GM23248 (cell line): ENCODE results near the gene FHOD3. TPM values are rescaled to one million over a fixed set of nuclear protein-coding genes. Genes with fewer than 3 reads are reported as not detected.

Experiments used
- DNase-seq: peaks from one replicate; pipeline ENCODE4 v3.0.0-alpha.2; 2015
- H2AFZ ChIP-seq: fragments of 200-600 bp; sonication (generic); 2 replicates; pipeline ENCODE4 v1.6.1; 2016; ENCODE audit warnings: antibody characterized with exemption
- H3F3A ChIP-seq: fragments of 200-600 bp; sonication (generic); 2 replicates; pipeline ENCODE4 v1.6.1; 2016; ENCODE audit warnings: mild to moderate bottlenecking, antibody characterized with exemption, mixed run types; ENCODE audit not compliant: insufficient read depth
- H3K27ac ChIP-seq: fragments of 200-600 bp; sonication (generic); 2 replicates; pipeline ENCODE4 v1.5.1; 2016; ENCODE audit warnings: mild to moderate bottlenecking
- H3K27me3 ChIP-seq: fragments of 200-600 bp; sonication (generic); replicated peaks from 2 replicates; pipeline ENCODE4 v1.6.1; 2016; ENCODE audit warnings: mild to moderate bottlenecking; ENCODE audit not compliant: insufficient read depth
- H3K36me3 ChIP-seq: fragments of 200-600 bp; sonication (generic); 2 replicates; pipeline ENCODE4 v1.6.1; 2016; ENCODE audit warnings: low read depth, mild to moderate bottlenecking
- H3K4me1 ChIP-seq: fragments of 200-600 bp; sonication (generic); 2 replicates; pipeline ENCODE4 v1.6.1; 2016; ENCODE audit warnings: mild to moderate bottlenecking; ENCODE audit not compliant: insufficient read depth
- H3K4me2 ChIP-seq: fragments of 200-600 bp; sonication (generic); one replicate; pipeline ENCODE4 v1.6.1; 2016; ENCODE audit warnings: mild to moderate bottlenecking; ENCODE audit not compliant: unreplicated experiment
- H3K4me3 ChIP-seq: fragments of 200-600 bp; sonication (generic); 2 replicates; pipeline ENCODE4 v1.5.1; 2016; ENCODE audit warnings: mild to moderate bottlenecking
- H3K79me2 ChIP-seq: fragments of 200-600 bp; sonication (generic); 2 replicates; pipeline ENCODE4 v1.6.1; 2016; ENCODE audit warnings: mild to moderate bottlenecking; ENCODE audit not compliant: insufficient read depth
- H3K9ac ChIP-seq: fragments of 200-600 bp; sonication (generic); 2 replicates; pipeline ENCODE4 v1.6.1; 2016; ENCODE audit warnings: mild to moderate bottlenecking
- H3K9me2 ChIP-seq: fragments of 200-600 bp; sonication (generic); 2 replicates; pipeline ENCODE4 v1.6.1; 2016; ENCODE audit warnings: mixed run types, mild to moderate bottlenecking, moderate library complexity; ENCODE audit not compliant: insufficient read depth
- H3K9me3 ChIP-seq: fragments of 200-600 bp; sonication (generic); one replicate; pipeline ENCODE4 v1.6.1; 2017; ENCODE audit warnings: low read depth
- H4K20me1 ChIP-seq: fragments of 200-600 bp; sonication (generic); 2 replicates; pipeline ENCODE4 v1.6.0; 2016; ENCODE audit not compliant: insufficient read depth
- EZH2 ChIP-seq: fragments of 200-600 bp; sonication (generic); IDR thresholded peaks from 2 replicates; pipeline ENCODE4 v1.6.1; 2018; ENCODE audit warnings: antibody characterized with exemption, mild to moderate bottlenecking; ENCODE audit not compliant: insufficient read depth, poor library complexity, severe bottlenecking
- EZH2phosphoT487 ChIP-seq: fragments of 200-600 bp; sonication (generic); IDR thresholded peaks from 2 replicates; pipeline ENCODE4 v1.6.1; 2018; ENCODE audit warnings: antibody characterized with exemption, moderate library complexity, mild to moderate bottlenecking, low read depth; ENCODE audit not compliant: insufficient read depth
- WGBS, 2 experiments: methylation state at CpG; one replicate each; pipeline ENCODE4 v1.1.6; 2015 to 2017; ENCODE audit warnings: low lambda C conversion rate in 2 of 2, low coverage in 1 of 2; ENCODE audit errors: missing lambda C conversion rate in 2 of 2; 5-methylcytosine and 5-hydroxymethylcytosine counted together
- in situ Hi-C: fragments of 300-500 bp; cut with MboI; formaldehyde crosslinking; loops from 2 replicates; pipeline ENCODE4 v1.15.0; 2020
- polyA plus RNA-seq: library from polyadenylated mRNA; unstranded; fragments of >200 nt; fragmentation: Nextera tagmentation; extraction: Ambion mirVana; gene quantifications from 2 replicates; pipeline ENCODE4 v1.2.1, GENCODE V29; 2016
- total RNA-seq: library from RNA; depleted of rRNA; stranded (reverse); fragments of >200 nt; shearing (Covaris generic); gene quantifications from 2 replicates; pipeline ENCODE4 v1.2.3, GENCODE V29; 2014

FHOD3 gene
- total and polyA plus RNA-seq, 2 experiments from 2014 or later, result 1.6 to 10.1 TPM

GRCh38 chr18:36535202-36535935 lies 237.9 kb downstream of the FHOD3 start:
- Histone ChIP-seq H3K9ac (no peak overlapping the region), H3K9me2 (no peaks in the 10 kb centered on the region), H3F3A (peaks cover 3% of the 10 kb centered on the region; the same call in 1 of the 2 replicates), H3K4me3 (no peak overlapping the region), H3K9me3 (no peaks in the 10 kb centered on the region), H3K27ac (no peak overlapping the region), H3K4me2 (no peak overlapping the region), H3K79me2 (no peaks in the 10 kb centered on the region), H2AFZ (no peak overlapping the region), H4K20me1 (no peaks in the 10 kb centered on the region), H3K27me3 (no peaks in the 10 kb centered on the region), H3K4me1 (peaks cover 4% of the 10 kb centered on the region; the same call in 1 of the 2 replicates), H3K36me3 (no peaks in the 10 kb centered on the region)
- in situ Hi-C loops, result no loop called here
- no peak for DNase-seq
- TF ChIP-seq EZH2, result no peak
- 96% methylated on average over 2 of the region's 2 CpGs for WGBS, 2 experiments

DNA sequence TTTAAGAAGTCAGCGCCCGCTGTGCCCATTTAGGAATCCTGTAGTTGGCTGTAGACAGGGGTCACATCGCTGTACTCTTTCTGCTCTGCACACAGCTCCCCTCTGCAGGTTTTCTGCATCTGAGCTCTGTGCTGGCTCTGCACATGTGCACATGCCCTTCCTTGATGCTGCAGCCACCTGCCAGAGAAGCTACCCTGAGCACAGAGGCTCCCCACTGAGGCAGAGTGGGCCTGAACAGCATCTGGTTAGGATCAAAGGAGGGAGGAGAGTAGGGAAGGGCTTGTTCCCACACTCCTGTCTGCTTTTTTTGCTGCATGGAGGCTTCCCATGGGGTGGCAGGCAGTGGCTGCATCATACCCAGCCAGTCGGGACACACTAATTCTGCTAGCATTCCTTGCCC lies 238.9 kb downstream of the FHOD3 start:
- Histone ChIP-seq H4K20me1 (no peaks in the 10 kb centered on the region), H3K27ac (no peak overlapping the region), H3K9ac (no peak overlapping the region), H3K9me3 (no peaks in the 10 kb centered on the region), H2AFZ (no peak overlapping the region), H3K27me3 (no peaks in the 10 kb centered on the region), H3F3A (peaks cover 3% of the 10 kb centered on the region; the same call in 1 of the 2 replicates), H3K9me2 (no peaks in the 10 kb centered on the region), H3K4me2 (no peak overlapping the region), H3K36me3 (no peaks in the 10 kb centered on the region), H3K4me1 (peaks cover 4% of the 10 kb centered on the region; the same call in 1 of the 2 replicates), H3K79me2 (no peaks in the 10 kb centered on the region), H3K4me3 (no peak overlapping the region)
- TF ChIP-seq EZH2 (no peak), EZH2phosphoT487 (no peak)
- no peak for DNase-seq
- WGBS, 2 experiments, result 87 to 90% methylated on average over 4 of the region's 4 CpGs
- in situ Hi-C loops, result no loop called here

DNA sequence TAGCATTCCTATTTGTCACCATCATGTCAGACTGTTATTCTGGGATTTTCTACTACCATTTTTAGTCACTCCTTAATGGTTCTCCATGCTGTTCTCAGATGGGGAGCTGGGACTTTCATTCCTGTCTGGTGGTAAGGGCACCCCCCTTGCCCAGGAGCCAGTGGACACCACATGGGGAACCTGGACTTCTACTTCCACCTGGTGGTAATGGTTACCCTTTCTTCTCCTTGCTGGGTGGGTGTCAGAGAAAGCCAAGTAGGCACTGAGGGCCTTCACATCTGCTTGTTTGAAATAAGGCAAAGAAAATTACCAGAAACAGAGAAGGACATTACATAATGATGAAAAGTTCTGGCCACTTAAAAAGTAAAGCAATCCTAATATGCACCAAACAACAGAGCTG lies 239.8 kb downstream of the FHOD3 start:
- Histone ChIP-seq H2AFZ (no peak overlapping the region), H3K4me2 (no peak overlapping the region), H3K27ac (no peak overlapping the region), H3K27me3 (no peaks in the 10 kb centered on the region), H3K9me2 (no peaks in the 10 kb centered on the region), H3K9ac (no peak overlapping the region), H3K4me1 (peaks cover under 1% of the 10 kb centered on the region; the same call in 1 of the 2 replicates), H3K79me2 (no peaks in the 10 kb centered on the region), H3K36me3 (no peaks in the 10 kb centered on the region), H3F3A (no peaks in the 10 kb centered on the region), H3K4me3 (no peak overlapping the region), H4K20me1 (no peaks in the 10 kb centered on the region), H3K9me3 (no peaks in the 10 kb centered on the region)
- DNase-seq, result no peak
- in situ Hi-C loops, result no loop called here
- TF ChIP-seq EZH2phosphoT487 (no peak), EZH2 (no peak)

DNA sequence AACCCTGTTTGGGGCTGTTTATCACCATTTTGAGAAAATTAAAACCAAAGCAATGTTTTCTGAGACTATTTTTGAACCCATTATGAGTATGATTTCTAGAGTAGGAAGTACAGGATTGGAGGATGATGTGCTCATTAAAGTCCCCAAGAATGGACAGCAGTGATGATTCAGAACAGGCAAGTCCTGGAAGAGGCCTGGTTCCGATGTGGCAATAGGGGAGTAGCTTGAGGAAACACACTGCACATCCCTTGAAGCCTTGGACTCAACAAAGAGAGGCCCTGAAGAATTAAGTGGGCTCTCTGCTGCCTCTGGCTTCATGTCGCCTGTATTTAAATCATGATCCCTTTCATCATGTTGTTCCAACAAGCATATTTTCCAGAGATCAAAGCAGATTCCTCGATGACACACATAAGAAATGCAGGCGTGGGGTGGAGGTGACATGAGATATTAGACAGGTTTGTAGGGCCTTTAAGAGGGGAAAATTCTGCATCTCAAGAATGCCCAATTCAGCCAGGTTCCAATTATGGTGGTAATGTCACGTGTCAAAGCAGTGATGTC lies 242.2 kb downstream of the FHOD3 start:
- Histone ChIP-seq H3K27ac (no peak overlapping the region), H3K36me3 (no peaks in the 10 kb centered on the region), H3K4me3 (no peak overlapping the region), H3K9me2 (no peaks in the 10 kb centered on the region), H3F3A (no peaks in the 10 kb centered on the region), H3K9ac (no peak overlapping the region), H3K4me2 (no peak overlapping the region), H2AFZ (no peak overlapping the region), H3K9me3 (no peaks in the 10 kb centered on the region), H3K4me1 (no peaks in the 10 kb centered on the region), H3K27me3 (no peaks in the 10 kb centered on the region), H3K79me2 (no peaks in the 10 kb centered on the region), H4K20me1 (no peaks in the 10 kb centered on the region)
- peak; percentile 52 for DNase-seq
- 98% methylated on average over 5 of the region's 5 CpGs for WGBS, 2 experiments
- in situ Hi-C loops, result no loop called here
- TF ChIP-seq EZH2, result no peak
- no peak for TF ChIP-seq EZH2phosphoT487
